GM19238 (cell line): ENCODE measurements around the gene NTSR1.

Experiments used
- DNase-seq: peaks from one replicate; pipeline ENCODE4 v3.0.0; 2011; ENCODE audit warnings: low spot score; ENCODE audit not compliant: insufficient read length

NTSR1 gene

GRCh38 chr20:62739581-62740285, 31.1 kb downstream of the NTSR1 start:
- DNase-seq: no peak

- peak; percentile 88 for DNase-seq
These were observed 31.9 kb downstream of the NTSR1 start for GRCh38 chr20:62740286-62741141.

- no peak for DNase-seq
These were observed 32.6 kb downstream of the NTSR1 start for GRCh38 chr20:62741191-62741691.

GRCh38 chr20:62741701-62742491, 33.3 kb downstream of the NTSR1 start:
- no peak for DNase-seq

- no peak for DNase-seq
These were observed 33.9 kb downstream of the NTSR1 start for GRCh38 chr20:62742550-62742949.

GRCh38 chr20:62742979-62743776, 34.5 kb downstream of the NTSR1 start:
- DNase-seq: no peak

GRCh38 chr20:62743777-62744317, 35.2 kb downstream of the NTSR1 start:
- no peak for DNase-seq

GRCh38 chr20:62744741-62745191, 36.1 kb downstream of the NTSR1 start:
- no peak for DNase-seq

- no peak for DNase-seq
These were observed 36.8 kb downstream of the NTSR1 start for GRCh38 chr20:62745279-62745951.

- no peak for DNase-seq
These were observed 37.3 kb downstream of the NTSR1 start for GRCh38 chr20:62745952-62746288.

- DNase-seq: no peak
These were observed 39.7 kb downstream of the NTSR1 start for GRCh38 chr20:62748311-62748710.

- no peak for DNase-seq
These were observed 41.3 kb downstream of the NTSR1 start for GRCh38 chr20:62749851-62750445.

GRCh38 chr20:62751551-62752150, 43.0 kb downstream of the NTSR1 start:
- no peak for DNase-seq

GRCh38 chr20:62752181-62752670, 43.6 kb downstream of the NTSR1 start:
- DNase-seq: no peak

- no peak for DNase-seq
These were observed 44.2 kb downstream of the NTSR1 start for GRCh38 chr20:62752671-62753501.

GRCh38 chr20:62753626-62754025, 45.0 kb downstream of the NTSR1 start:
- DNase-seq: no peak

- DNase-seq: no peak
These were observed 45.7 kb downstream of the NTSR1 start for GRCh38 chr20:62754122-62754990.
